HG03103 (cell line): ENCODE results near the gene PAGE2B.
"Not testable (repeated sequence)": the region's sequence is repeated elsewhere in the genome, so short reads cannot be mapped to it uniquely, and the experiment has no call there.

ENCODE experiments used
- ATAC-seq: cut with Tn5 transposase; IDR thresholded peaks from one replicate; pipeline ENCODE4 v1.9.1; 2021; ENCODE audit warnings: low read depth; ENCODE audit not compliant: unreplicated experiment

The PAGE2B gene

GRCh38 chrX:55074851-55075467 is at the start of gene PAGE2B:
TSS of gene PAGE2B (plus strand) at chrX:55075030. CDS start at chrX:55076042, 1,012 bp downstream.
- ATAC-seq, result no peak

DNA sequence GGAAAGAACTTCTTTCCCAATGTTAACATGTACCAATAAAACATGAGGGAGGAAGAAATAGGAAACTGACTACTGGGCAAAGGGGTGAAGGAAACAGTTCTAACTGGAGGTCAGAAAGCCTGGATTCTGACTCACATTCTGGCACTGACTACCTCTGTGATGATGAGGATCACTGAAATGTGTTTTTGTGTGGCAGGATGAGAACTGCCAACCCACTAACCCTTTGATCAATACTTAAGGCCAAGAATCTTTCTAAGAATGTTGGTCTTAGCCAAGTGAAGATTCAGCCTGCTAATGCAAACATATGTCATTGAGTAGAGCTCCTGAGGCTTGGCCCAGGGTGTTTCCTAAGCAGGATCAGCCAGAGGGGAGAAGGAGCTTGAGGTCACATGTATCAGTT is 48.7 kb upstream of the PAGE2B start:
- no peak for ATAC-seq

GRCh38 chrX:55026840-55027239 is 48.0 kb upstream of the PAGE2B start:
- ATAC-seq, result no peak

GRCh38 chrX:55028040-55028439 is 46.8 kb upstream of the PAGE2B start:
- ATAC-seq, result no peak

- no peak for ATAC-seq
These were observed 46.2 kb upstream of the PAGE2B start for GRCh38 chrX:55028611-55029010.

GRCh38 chrX:55029291-55029690 is 45.5 kb upstream of the PAGE2B start:
- ATAC-seq, result no peak

DNA sequence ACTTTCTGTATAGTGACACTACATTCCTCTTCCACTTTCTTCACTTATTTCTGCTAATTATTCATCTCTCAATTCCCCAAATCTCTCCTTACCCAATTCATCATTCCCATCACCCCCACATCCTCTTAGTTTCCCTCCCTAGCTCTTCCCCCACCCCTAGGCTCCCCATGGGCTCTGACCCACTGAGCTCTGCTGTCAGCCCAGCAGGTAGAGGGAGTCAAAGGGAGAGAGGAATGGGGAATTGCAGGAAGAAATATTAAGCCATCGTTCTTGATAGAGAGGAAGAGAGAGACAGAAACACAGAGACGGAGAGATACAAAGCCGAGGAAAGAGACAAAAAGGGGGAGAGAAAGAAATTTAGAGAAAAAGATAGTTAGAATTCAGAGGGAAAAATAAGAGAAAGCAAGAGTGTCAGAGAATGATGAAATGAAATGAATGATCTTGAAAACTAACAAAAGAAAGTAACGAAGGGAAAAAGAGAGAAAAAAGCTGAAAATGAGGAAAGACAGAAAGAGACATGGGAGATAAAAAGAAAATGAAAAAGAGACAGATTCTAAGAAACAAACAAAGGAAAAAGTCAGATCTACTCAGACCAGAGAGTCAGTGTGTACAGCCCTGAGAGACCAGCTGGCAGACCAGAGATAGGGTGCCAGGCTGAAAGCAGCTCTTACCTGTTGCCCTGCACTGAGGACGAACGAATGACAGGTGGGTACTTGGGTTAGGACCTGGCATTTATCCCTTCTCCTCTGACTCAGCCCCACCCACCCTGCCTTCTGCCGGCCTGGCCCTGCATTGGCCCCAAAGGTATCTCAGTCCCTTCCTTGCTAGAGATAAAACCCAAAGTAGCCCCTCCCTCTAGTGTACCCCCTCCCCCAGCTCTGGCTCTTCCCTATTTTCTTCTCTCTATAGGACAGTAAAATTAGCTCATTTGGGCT is 44.3 kb upstream of the PAGE2B start, which contains the start of gene ALAS2:
TSS of gene ALAS2 (minus strand) at position 707 of the 935 bp plus-strand sequence. CDS start 4,977 bp downstream, outside the sequence.
- no peak for ATAC-seq

- ATAC-seq, result no peak
These were observed 41.4 kb upstream of the PAGE2B start for GRCh38 chrX:55033429-55033828.

- ATAC-seq, result no peak
These were observed 35.4 kb upstream of the PAGE2B start for GRCh38 chrX:55039471-55039870.

DNA sequence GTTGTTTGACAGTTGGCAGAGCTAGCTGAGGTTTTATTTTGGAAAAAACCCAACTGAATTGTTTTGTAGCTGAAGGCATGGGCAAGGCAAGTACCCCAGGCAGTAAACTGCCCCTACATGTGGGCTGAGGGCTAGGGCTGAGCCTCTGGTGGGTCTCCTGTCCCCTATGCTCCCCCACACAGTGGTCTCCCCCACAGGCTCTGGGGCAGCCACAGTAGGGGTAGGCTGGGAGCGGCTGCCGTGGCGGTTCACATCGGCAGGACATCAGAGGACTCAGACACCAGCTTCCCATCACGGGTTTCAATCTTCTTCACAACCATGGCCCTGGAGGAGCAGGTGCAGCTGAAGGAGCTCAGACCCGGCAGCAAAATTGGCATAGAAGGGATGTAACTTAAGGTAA is 33.3 kb upstream of the PAGE2B start:
- no peak for ATAC-seq

GRCh38 chrX:55050599-55050998 is 24.2 kb upstream of the PAGE2B start:
- not testable (repeated sequence) for ATAC-seq

DNA sequence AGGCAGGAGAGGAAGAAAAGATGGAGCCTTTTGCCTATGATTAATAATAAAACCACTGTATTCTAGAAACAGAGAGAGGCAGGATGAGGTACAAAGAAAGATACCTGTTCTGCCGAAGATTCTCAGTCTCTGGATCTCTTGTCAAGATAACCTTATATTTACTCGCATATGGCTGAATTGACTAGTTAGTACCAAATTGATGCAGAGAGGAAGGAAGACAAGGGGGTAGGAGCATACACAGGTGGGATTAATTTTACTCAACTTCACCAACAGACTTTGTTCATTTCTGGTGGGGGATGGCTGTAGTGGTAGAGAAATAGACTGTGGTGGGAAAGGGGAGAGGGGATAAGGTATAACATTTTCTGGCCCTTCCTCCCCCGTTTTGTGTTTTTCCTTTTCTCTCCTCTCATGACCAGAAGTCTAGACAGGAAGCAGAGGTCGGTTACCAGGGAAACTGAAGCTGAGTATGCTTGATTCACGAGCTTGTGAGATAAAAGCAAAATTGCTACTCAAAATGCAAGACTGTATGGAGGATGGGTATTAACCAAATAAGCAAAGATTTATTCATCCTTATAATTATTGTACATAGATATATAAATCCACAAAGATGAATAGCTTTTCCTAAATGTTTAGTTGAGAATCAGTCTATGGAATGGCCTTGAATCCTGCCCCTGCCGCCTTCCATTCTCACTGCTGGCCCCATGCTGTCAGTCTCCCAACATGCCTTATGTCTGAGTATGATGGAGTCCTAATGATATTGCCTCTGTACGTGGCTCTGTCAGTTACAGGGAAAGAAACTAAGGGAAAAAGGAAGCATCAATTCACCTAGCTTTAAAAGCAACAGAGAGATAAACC is 17.8 kb upstream of the PAGE2B start:
- no peak for ATAC-seq

DNA sequence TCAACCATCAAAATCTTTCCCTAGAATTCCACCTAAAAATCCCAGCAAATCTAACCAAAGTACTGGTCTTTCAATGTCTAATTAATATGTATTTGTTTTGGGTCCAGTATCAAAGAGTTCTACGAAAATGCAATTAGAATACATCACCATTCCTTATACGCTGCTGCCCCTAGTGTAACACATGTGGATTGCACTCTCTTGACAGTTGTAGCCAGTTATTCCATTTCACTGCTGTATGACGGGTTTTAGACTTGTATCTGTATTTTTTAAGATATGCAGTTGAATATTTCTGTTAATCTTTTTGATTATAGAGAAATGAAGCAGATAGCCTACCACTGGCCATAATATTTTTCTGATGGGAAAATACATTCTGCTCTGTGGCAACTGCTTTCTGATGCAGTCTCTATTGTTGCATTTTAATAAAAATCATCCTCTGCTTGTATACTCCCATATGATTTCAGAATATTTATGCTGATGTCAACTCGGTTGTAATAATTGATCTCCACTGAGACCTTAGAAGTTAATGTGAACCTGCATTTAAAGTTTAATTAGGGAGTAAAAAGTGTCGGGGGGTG is 17.1 kb upstream of the PAGE2B start:
- no peak for ATAC-seq

DNA sequence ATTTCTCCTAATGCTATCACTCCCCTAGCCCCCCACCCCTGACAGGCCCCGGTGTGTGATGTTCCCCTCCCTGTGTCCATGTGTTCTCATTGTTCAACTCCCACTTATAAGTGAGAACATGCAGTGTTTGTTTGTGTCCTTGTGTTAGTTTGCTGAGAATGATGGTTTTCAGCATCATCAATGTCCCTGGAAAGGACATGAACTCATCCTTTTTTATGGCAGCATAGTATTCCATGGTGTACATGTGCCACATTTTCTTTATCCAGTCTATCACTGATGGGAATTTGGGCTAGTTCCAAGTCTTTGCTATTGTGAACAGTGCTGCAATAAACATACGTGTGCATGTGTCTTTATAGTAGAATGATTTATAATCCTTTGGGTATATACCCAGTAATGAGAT is 7.7 kb upstream of the PAGE2B start:
- not testable (repeated sequence) for ATAC-seq

DNA sequence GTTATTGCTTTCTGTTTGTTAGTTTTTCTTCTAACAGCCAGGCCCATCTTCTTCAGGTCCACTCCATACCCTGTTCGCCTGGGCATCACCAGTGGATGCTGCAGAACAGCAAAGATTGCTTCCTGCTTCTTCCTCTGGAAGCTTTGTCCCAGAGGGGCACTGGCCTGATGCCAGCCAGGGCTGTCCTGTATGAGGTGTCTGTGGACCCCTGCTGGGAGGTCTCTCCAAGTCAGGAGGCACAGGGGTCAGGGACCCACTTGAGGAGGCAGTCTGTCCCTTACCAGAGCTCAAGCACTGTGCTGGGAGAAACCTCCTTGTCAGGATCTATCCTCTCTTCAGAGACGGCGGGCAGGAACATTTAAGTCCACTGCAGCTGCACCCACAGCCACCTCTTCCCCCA is 2.5 kb upstream of the PAGE2B start:
- no peak for ATAC-seq

DNA sequence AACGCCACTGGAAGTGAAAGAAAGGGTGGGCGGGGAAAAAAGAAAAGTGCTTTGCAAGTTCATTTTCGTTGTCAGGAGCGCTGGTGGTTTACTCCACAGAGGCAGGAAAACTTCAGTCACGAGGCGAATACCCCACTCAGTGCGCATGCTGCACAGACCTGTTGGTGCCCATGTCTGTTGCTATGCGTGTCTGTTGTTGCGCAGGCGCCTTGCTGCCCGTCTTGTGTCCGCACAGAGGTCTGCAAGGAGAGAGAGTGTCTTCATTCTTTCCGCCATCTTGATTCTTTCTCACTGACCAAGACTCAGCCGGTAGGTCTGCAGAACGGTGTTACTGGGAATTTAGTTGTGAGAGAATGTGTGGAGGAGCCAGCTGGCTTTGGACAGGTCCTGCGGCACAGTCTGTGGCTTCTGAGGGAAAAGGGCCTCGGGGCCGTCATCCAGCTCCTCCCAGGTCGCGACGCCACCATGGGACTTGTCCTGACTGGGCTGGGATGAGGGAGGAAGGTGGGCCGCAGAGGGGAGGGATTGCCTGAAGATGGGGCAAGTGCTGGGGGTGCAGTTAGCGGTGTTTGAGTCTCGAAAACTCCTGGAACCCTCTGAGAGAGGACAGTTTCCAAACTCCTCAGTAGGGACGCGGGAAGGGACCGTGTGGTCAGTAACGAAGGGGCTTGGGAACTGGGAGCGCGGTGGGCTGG is 14.1 kb downstream of the PAGE2B start, which contains the start of gene PAGE2:
TSS of gene PAGE2 (plus strand) at position 224 of the 695 bp plus-strand sequence. CDS start 1,003 bp downstream, outside the sequence.
- no peak for ATAC-seq

- no peak for ATAC-seq
These were observed 23.9 kb downstream of the PAGE2B start for GRCh38 chrX:55098691-55099090.

GRCh38 chrX:55099162-55099561 is 24.3 kb downstream of the PAGE2B start:
- ATAC-seq, result no peak

GRCh38 chrX:55102754-55103153 is 27.9 kb downstream of the PAGE2B start:
- ATAC-seq, result no peak

- ATAC-seq, result no peak
These were observed 32.4 kb downstream of the PAGE2B start for GRCh38 chrX:55107262-55107661.
